T47D (cell line): ENCODE data around the gene DEPDC5.

ENCODE experiments used
- DNase-seq, 2 experiments: peaks; one replicate each; pipeline versions ENCODE4 v3.0.0 to v3.0.0-alpha.2; 2011 to 2012; ENCODE audit warnings: low read depth in 1 of 2, low spot score in 1 of 2
- JUND ChIP-seq: IDR thresholded peaks from 2 replicates; pipeline ENCODE4 v1.6.1; 2012; ENCODE audit warnings: low read depth
- in situ Hi-C: cut with HindIII; loops from 2 replicates; pipeline ENCODE4 v1.10.0; 2016; ENCODE audit warnings: low sequenced_read_pairs, low pct_unique_long_range_greater_than_20kb

The DEPDC5 gene

GRCh38 chr22:31879585-31879984 is 125.8 kb downstream of the DEPDC5 start:
- TF ChIP-seq JUND, result no peak
- no peak for DNase-seq
- in situ Hi-C loops, result no loop called here

DNA sequence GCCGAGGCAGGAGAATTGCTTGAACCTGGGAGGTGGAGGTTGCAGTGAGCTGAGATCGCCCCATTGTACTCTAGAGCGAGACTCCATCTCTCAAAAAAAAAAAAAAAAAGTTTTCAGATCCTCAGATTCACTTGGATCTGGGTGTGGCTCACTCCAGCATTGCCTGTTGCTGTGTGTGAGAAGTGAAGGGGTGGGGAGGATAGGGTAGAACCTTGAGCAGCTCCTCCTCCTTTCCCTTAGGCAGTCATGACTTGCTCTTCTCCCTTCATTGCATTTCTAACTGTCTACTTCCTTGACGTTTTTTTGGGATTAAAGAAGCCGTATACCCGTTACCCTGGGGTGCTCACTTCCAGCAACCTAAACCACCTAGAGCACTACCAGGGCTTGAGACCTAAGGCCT is 127.4 kb downstream of the DEPDC5 start:
- DNase-seq, result no peak
- no peak for TF ChIP-seq JUND
- in situ Hi-C loops, result no loop called here

DNA sequence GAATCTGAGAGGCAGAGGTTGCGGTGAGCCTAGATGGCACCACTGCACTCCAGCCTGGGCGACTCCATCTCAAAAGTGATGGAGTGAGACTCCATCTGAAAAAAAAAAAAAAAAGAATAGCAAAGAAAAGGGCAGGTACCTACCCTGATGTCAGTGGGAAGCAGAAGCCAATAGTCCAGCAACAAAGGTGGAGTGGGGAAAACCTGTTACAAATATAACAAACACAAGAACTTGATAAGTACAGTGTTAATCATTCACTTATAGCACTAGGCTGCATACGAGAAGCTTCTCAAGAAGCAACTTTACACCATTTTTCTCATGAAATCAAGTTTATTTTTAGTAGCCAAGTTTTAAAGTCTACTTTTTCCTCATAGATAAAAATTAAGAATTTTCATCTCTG is 128.0 kb downstream of the DEPDC5 start:
- no peak for DNase-seq
- in situ Hi-C loops, result no loop called here
- TF ChIP-seq JUND, result no peak

DNA sequence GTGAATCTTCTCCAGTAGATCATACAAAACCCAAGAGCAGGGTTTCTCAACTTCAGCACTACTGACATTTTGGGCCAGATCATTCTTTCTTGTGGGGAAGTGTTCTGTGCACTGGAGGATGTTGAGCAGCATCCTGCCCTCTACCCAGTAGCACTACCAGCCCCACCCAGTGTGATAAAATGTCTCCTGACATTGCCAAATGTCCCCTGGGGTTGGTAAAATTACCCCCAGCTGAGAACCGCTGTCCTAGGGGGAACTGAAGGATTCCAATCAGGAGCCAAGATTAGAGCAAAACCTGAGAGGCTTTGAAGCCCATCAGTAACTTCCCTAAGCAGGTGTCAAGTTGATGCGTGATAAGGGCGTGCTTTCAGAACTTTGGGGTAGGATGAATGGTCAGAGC is 129.2 kb downstream of the DEPDC5 start:
- in situ Hi-C loops, result no loop called here
- no peak for TF ChIP-seq JUND
- no peak for DNase-seq

DNA sequence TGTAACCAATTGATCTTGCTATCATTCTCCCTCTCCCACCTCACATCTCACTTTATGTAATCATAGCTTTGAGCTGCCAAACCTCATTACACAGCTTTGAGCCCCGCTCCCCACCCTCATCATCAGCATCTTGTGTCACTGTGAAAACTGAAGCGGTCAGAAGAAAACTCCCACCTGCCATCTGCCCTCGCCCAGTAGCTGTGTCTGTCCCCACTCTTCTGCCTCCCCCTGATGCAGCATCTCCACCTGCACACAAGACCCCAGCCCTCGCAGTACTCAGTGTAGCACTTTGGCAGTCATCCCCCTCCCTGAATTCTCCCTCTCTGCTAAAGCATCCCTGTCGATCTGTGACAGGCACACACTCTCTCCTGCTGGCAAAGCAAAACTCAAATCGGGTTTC is 130.2 kb downstream of the DEPDC5 start:
- in situ Hi-C loops, result no loop called here
- no peak for TF ChIP-seq JUND
- no peak for DNase-seq

DNA sequence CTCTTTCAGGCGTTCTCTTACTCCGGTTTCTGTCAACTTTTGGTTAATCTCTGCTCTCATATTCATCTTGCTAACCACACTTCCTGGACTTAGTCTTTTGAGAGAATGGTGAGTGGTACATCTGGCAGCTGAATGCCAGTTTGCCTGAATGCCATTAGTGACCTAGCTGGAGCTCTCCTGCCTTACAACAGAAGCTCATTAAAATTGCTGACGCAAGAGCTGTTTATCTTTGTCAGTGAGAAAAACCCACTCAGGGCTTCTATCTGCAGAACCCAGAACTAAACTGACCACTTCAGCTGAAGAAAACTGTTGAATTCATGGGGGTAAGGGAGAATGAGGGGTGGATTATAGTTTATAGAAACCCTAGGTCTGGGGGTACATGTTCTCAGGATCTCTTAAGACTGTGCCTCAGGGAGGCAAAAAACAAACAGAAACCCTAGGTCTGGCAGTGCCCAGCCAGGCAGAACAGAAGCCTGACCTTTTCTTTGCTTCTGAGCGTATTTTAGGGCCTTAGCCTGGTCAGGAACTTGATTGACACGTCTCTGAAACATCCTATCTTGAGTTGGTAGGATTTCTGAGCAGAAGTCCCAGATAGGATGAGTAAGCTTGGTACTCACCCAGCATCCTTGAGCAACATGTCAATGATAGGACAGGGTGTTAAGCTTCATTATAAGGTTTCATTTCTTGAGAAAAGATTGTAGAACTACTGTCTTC is 137.7 kb downstream of the DEPDC5 start:
- no peak for DNase-seq
- in situ Hi-C loops, result no loop called here
- no peak for TF ChIP-seq JUND

DNA sequence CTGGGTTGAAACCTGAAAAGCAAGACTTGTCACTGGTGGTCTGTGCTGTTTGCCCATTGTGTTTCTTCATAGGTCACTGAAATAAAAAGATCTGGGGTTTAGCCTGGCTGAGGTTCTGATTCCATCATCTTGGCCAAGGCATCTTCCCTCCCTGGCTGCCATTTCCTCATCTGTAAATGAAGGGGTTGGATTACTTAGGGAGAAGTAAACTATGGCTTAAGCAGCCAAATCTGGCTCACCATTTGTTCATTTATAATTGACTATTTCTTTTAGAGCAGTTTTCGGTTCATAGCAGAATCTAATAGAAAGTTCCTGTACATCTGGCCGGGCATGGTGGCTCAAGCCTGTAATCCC is 138.2 kb downstream of the DEPDC5 start:
- TF ChIP-seq JUND, result no peak
- DNase-seq, result no peak
- in situ Hi-C loops, result no loop called here

DNA sequence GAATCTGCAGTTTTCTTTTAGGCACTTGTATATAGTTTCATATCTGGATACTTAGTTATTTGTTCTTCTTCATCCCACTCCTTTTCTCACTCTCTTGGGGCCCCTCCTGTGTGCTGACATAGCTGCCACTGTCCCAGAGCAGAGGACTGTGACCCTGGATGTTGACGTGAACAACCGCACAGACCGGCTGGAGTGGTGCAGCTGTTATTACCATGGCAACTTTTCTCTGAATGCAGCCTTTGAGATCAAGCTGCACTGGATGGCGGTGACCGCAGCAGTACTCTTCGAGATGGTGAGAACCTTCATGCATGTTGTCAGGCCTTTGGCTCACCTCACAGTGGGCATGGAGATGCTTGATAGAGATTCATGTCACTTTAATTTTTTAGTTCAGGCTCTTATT is 139.6 kb downstream of the DEPDC5 start:
- in situ Hi-C loops, result no loop called here
- no peak for TF ChIP-seq JUND
- no peak for DNase-seq

- no peak for DNase-seq
- in situ Hi-C loops, result no loop called here
- no peak for TF ChIP-seq JUND
Measured at GRCh38 chr22:31895411-31896123, 141.7 kb downstream of the DEPDC5 start.

- no peak for TF ChIP-seq JUND
- in situ Hi-C loops, result no loop called here
- no peak for DNase-seq
Measured at GRCh38 chr22:31896472-31896871, 142.7 kb downstream of the DEPDC5 start.

DNA sequence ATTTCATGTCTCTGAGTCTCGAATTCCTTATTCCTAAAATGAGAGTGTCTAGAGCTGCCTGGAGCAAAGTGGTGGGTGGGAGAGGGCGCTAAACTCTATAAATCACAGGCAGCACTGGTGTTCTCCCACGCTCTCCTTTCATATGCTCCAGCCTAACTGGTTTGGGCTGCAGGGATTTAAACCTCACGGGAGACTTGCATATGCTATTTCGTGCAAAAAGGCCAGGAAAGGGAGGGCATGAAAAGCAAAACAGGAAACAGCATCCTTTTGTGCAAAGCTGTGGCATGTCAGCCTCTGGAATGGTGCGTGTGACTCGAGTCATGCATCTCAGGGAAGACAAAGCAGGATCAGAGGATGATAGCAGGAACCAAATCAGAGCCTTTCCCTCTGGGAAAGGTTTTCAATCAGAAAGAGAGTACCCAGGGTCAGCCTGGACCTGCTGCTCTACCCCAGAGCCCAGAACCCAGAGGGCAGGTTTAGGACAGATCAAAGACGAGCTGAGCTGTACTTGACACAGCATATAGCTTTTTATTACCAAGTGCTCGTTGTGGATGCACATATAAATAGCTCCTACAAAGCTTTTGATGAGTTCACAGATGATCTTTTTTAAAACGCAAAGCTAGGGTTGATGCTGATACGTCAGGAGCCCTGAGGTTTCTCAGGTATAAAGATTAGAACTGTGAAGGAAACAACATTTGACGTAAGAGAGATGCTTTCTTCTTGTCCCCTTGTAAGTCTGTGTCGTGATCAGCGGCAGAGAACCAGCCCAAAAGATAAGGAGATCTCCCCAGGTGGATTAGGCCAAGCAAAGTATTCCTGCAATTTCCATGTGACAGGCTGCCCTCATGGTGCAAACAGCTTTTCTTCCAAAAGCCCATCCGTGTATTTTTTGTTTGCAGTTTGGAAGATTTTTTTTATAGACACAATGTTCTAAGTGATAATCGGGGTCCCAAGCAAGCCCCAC is 144.3 kb downstream of the DEPDC5 start:
- TF ChIP-seq JUND, result no peak
- in situ Hi-C loops, result no loop called here
- no peak for DNase-seq

DNA sequence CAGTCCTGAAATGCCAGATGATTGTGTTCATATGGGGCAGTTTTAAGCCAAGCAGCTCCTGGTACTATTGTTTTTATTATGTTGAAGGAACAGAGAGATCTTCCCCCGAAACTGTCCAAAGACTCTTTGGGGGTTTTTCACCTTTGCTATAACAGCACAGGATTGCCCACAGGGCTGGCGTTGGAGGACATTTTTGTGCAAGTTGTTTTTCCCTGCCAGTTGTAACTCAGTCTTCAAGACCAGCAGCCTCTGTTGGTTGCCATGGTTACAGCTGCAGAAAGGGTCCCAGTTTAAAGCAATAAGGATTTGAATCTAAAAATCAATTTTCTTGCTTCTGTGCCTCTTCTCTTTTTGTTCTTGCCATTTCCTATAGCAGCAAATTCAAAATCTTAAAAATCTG is 145.1 kb downstream of the DEPDC5 start:
- in situ Hi-C loops, result no loop called here
- TF ChIP-seq JUND, result no peak
- DNase-seq, result no peak

GRCh38 chr22:31899669-31900068 is 145.8 kb downstream of the DEPDC5 start:
- TF ChIP-seq JUND, result no peak
- in situ Hi-C loops, result no loop called here
- DNase-seq, result no peak
